NCI-H2171 treated with DMSO at 0.1 percent for 48 hours (cell line): Measurements from ENCODE around the gene TMIGD3.

ENCODE experiments used
- DNase-seq: peaks from one replicate; lab custom pipeline; 2025; lab: John Stamatoyannopoulos, UW

The TMIGD3 gene

DNA sequence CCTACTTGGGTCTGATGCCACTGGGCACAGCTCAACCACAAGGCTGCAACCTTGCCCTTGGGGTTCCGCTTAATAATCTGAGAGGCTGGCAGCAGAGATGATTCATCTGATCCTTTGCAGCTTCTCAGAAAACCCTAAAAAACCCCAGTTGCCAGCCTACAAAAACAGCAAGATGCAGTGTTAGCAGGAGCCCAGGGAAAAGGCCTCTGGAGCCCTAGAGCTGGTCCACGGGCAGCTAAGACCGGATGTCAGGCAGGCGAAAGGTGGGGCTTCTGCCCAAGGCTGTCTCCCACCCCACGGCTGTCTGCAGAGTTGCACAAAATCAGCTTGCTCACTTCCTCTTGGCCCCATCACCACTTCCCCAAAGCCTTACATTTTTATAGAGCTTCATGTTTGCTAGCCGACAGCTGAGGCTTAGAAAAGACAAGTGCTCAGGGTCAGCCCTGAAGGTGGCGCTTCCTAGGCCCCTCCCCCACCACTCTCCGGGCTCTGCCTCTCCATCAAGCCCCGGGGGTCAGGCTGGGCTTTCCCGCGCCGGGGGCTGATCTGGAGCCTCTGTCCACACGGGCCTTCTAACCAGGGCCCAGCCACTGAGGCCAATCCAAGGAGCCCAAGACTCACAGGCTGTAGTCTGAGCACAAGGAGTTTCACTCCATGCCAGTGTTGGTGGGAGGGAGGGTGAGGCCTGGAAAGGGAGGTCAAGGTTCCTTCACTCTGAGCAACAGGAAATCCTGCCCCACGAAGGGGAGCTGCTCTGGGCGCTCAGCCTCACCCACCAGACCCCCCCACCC is 4.2 kb upstream of the TMIGD3 start:
- no peak for DNase-seq

DNA sequence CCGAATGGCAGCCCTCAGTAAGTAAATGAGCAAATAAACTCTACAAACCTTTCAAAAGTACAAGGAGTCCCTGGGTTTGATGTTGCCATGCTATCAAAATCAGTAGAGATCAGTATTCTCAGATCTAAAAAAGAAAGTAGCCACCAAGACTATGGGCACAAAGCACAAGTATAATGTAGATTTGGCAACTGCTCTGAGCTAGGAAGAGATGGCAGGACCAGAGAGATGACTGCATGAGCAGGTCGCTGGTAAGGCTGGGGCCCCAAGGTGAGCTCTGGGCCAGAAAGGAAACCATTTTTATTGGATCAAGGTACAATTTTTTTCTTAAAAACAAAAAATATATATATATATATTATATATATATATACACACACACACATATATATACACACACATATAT is 3.1 kb upstream of the TMIGD3 start:
- DNase-seq = no peak

DNA sequence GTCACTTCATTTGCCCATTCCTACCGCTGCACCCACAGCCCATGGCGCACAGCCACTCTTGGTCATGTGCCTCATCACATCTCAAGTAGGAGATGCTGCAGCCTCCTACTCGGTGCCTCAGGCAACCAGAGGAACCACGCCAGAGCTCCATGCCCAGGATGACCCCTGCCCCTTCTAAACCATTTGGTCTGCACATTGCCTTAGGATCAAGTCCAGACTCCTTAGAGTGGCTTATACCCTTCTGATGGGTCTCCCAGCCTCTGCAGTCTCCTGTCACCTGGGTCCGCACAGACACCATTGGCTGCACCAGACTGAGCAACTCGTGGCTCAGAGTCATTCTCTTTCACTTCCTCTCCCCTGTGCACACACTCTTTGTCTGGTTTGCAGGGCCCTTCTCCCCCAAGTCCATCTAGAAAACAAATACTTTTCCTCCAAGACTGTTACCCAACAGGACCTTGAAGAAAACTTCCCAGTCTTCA is 2.2 kb upstream of the TMIGD3 start:
- DNase-seq = no peak

DNA sequence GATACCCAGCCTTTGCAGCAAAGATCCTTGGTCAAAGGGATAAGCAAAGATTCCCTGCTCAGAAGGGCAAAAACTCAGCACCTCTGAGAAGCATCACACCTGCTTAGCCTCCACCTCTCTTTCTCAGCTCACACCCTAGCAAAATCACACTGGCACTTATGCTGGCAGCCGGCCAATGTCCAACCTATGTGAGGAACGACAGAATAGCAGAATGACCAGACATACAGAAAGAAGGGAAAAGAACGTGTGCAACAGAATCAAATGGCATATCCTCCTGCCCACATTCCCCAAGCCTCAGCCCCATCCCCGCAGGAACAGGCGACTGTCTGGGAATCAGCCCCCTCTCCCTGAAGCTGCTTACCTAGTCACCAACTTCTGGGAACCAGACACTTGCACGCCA is 664 bp upstream of the TMIGD3 start:
- DNase-seq = no peak

DNA sequence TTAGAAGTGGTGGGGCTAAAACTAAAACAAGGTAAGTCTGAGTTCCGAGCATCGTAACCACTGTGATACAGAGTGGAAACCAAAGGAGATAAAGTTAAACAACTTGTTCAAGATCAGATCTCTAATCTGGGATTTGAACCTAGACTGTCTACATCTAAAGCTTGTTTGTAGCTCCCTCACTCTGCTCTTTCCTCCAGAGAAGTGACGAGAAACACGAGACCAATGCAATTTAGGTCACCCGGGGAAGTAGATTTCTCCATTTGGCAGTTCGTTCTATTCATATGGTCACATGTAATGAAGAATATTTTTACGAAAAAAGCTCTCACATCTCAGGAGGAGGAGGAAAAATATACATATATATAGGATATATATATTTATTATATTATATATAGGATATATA is 1.8 kb downstream of the TMIGD3 start:
- DNase-seq = no peak

DNA sequence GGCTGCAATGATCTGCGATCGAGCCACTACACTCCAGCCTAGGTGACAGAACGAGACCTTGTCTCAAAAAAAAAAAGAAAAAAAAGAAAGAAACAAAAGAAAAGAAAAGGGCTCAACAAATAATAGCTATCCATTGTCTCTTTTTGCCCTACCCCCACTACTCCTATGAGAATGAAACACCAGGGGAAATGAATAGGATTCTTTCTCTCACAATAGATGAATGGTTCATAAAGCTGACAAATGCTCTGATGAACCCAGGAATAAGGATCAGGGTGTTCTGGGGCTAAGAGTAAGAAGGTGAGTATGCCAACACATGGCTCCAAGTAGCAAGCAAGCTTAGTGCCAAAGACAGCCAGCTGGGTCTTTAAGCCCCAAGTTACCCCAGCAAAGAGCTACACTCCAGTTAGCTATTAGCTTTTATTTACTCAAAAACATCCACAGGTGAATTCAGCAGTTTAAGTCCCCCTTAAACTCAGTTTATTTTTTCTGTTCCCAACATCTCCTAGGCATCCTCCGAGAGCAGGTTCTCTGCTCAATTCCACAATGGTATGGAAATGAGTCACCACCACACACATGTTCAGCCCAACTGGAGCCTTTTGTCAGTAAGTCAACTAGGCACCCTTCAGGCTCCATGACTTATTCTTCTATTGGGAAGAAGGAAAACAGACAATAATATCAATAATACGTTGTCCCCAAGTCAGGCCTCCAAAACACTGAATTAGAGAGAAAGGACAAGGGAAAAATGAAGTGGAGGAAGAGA is 4.2 kb downstream of the TMIGD3 start:
- no peak for DNase-seq

DNA sequence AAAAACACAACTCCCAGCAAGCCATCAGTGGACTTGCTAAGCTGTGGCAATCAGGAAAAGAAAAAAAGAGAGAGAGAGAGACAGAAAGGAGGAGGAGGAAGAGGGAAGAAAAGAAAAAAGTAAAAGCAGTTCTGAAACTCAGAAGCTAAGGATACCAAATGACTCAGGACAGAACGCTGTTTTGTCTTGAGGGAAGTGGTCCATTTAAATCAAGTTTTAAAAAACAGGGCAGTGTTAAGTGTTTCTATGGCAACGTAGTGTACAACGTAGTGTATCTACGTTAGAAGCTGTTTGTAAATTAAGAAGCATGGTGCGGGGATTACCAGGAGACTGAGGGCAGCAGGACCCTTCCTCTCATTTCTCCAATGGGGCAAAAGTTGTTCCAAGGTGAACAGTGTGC is 5.8 kb downstream of the TMIGD3 start:
- DNase-seq = no peak

DNA sequence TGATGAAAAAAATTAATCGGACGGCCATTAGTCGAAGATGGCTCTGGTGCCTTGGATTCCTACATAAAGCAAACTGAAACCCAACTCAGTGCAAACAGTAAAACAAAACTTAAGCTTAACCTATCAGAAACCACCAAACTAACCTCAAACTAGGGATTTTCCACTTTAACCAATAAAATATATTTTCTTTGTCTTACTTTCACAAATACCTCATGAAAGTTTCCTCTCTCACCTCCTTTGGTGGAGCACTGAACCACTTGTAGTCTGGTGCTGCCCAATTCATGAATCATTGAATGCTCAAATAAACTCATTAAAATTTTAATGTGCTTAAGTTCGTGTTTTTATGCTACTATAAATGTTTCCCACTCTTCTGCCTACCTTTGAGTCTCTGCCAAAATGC is 7.0 kb downstream of the TMIGD3 start:
- no peak for DNase-seq

DNA sequence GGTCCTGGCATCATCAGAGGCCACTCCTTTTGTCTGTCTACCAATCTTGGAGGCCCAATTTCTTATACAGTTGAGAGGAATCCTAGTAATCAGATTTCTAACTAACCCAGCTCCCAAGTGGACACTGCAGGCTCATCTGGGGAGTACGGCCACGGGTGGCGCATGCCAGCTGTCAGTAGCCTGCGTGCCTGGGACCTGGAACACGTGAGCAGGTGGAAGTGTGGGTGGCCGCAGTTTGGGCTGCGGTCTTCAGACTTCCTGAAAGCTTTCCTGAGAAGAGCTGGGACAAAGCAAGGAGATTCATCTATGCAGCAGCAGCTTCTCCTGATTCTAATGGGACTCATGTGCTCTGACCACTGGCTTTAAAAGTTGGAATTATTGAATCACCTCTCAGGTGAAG is 12.4 kb downstream of the TMIGD3 start:
- no peak for DNase-seq

DNA sequence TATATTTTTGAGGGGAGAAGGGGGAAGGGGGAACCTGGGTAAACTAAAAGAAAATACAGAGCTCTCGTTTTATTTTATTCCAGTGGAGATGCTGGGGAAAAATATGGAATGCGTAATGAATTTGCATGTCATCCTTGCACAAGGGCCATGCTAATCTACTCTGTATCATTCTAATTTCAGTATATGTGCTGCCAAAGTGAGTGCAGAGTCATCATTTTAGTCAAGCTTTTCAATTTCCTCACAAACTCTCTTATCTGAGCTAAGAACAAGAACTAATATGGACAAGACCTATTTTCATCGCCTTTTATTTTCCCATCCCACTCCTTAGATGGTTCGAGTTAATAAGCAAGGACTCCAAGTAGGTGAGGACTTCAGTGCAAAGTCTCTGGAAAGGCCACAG is 13.2 kb downstream of the TMIGD3 start:
- no peak for DNase-seq

DNA sequence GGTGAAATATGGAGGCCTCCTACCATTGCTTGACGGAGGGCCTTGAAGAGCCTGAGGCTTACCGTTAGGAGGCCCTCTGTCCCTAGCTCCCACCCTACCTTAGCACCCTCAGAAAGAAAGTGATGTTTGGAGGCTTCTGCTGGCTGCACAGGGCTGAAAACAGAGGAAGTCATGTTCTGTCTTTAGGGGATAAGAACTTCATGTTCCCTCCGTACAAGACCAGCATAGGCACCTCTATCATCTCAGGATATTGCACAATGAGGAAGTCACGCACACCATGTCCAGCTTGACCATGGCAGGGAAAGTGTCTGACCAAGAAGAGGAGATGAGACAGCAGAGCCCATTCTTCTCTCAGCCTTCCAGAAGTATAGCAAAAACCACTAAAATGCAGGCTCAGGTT is 13.8 kb downstream of the TMIGD3 start:
- no peak for DNase-seq

DNA sequence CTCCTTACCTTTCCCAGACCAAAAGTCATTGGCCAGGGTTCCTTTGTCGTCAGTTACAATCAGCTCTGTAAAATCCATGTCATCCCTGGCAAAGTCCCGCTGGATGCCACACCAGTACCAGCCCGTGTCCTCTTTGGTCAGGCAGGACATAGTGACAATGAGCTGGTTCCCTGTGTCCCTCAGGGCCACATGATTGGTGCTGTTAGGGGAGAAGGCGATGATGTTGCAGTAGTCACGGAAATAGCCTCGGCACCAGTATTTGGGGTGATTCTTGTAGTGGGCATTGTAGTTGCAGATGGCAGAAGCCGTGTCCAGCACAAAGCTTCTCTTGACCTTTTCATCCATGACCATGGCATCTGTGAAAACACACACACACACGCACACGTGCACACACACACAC is 14.8 kb downstream of the TMIGD3 start:
- no peak for DNase-seq

DNA sequence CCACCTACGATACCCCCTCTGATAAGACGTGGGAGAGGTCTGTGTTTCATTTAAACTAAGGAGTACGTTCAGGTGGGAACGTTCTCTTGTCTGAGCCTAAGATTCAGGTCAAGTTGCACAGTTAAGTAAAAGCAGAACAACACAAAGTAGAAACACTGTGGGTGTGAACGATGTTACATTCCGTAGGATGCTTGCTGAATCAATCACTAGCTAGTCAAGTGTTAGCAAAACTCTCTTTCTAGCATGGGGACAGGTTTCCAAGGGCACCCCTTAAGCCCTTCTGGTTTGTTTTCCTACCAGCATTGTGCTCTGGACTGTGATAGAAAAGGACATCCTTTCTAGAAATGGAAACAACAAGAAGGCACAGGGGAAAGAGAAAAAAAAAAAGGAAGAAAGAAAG is 16.3 kb downstream of the TMIGD3 start:
- DNase-seq = no peak

DNA sequence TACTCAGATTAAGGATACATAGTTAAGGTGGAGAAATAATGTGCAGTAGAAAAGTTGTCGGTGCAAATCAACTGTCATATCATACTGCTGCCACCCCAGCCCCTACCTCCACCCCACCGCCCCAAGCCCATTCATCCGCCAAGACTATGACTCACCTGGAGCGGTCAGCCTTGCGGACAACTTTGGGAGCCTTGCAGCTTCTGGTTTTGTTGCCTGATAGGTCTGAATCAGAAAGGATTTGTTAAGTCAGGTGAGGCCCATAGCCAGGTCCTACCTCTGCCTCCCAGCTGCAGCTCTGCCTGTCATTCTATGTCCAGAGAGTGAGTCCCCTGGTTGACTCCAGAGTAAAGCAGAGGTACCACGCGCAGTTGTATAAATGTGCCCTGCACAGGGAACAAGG is 17.0 kb downstream of the TMIGD3 start:
- DNase-seq = no peak

DNA sequence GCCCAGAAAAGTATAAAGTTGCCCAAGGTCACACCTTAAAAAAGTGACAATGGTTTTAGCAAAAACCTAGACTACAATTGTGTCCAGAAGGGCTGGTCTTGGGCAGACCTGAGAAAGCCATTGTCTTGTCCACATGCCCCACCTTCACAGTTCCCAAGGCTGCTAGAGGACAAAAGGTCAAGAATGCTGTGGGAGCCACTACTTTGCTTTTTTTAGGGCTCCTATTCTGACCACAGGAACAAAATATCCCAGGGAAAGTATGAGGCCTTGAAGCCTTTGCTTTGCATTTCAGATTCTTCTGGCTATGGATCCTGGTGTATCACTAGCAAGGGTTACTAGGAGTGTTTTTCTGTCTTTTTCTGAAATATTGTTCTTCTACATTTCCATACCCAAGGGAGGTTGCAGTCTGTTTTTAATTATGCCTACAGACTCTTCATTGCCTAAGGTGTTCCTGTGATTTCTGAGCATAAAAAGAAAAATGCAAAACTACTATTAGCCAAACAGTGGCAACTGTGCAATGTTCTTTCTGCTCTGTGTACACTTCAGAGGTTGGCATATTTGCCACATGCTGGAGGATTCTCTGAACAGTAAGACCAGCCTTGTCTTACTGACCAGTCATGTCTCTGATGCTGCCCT is 18.9 kb downstream of the TMIGD3 start:
- DNase-seq = no peak

DNA sequence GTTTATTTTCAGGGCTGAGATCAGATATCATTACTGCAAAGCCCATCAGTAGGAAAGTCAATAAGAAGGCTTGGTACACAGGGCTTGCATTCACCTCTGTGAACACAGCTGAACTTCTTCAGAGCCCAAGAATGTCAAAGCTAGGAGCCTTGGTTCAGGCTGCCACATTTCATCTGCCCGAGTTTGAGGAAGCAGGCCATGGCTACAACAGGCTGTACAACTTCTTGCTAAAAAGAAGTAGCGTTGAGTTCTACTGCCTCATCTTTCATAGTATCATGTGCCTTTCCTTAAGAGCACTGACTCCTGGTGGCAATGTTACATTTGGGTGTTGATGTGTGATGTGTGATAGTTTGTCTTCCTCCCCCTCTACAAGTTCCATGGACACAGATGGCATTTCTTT is 19.6 kb downstream of the TMIGD3 start:
- DNase-seq = no peak

DNA sequence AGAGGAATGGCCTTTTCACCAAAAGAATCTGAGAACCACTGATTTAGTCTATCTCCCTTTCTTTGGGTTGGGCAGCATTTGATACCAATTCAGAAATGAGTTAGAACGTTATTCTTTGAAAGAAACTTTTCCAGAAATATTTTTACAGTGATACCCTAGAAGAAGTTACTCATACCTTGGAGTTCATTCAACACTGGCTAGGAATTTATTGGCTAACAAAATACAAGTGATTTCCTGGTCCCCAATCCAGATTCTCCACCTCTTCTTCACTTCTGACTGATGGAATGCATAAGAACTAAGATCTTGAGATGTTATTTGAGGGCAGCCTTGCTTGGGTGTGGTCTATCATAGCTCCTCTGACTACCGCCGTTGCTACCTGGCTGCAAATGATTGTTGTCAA is 20.3 kb downstream of the TMIGD3 start:
- no peak for DNase-seq

DNA sequence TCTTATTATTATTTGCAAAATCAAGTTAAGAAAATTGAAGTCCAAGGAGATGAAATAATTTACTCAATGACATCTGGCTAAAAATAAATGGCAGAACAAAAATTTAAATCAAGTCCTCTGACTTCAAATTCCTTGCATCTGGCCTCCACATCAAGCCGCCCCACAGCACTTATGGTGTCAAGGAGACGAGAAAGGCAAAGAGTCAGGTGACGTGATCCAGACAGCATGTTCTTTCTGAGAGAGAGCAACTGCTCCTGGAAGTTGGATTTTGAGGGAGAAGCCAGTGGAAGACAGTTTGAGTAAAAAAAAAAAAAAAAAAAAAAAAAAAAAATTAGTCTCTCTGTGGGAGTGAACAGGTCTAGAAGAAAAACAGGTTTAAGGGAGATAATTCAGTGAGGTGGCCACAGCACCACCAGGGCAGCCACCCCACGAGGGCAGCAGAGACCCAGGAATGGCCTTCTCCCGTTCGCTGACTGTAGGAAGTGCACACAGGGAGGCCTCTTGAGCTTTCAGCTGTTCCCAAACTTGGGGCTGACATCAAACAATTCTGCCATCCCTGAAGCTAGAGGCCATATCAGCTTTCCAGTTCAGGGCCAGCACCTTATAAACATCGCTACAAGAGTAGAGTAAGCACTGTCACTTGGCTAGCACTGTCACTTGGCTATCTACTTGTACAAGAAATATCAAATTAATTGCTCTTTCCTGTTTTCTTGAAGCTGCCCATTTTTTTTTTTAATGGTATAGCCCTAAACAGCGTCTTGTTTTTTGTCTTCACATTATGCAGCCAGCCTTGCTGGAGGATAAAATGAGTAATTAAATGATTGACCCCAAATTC is 21.8 kb downstream of the TMIGD3 start:
- DNase-seq = peak; percentile 38

DNA sequence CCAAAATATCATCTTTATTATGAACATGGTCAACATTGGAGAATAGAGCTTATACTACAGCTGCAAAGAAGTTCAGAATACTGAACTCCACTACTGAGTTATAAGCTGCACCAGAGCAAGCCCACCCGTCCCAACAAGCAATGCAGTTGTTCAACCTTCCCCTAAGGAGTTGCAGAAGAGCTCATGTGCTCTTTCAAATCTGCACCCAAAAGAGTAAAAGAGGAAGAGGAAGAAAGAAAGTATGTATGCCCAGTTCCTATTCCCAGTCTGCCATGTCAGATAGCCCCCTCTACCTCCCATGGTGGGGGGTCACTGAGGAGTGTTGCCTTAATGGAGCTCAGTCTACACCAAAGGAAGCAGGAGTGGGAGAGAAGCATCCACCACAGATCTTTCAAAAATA is 22.8 kb downstream of the TMIGD3 start:
- no peak for DNase-seq

DNA sequence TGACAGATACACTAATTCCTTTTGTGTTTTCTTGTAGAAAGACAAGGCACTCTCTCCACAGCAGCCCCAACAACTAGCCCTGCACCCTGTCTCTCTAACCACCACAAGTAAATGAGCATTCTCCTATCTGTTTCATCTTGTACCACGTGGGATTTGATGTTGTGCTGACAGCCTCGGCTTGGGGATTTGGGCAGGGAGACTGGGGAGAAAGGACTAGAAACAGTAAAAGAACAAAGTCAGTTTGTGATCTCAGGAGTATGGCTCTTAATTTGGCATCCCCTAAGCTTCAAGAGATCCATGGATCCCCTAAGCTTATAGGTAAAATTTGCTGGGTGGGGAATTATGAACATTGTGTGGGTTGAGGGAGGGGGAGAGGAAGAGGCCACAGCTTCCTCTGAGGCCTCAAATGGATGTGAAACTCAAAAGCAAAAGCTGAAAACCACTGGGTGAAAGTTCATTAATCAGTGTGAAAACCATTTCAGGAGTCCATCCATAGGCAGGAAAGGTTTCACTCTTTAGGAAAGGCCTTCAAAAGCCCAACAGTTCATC is 26.6 kb downstream of the TMIGD3 start:
- DNase-seq = no peak

DNA sequence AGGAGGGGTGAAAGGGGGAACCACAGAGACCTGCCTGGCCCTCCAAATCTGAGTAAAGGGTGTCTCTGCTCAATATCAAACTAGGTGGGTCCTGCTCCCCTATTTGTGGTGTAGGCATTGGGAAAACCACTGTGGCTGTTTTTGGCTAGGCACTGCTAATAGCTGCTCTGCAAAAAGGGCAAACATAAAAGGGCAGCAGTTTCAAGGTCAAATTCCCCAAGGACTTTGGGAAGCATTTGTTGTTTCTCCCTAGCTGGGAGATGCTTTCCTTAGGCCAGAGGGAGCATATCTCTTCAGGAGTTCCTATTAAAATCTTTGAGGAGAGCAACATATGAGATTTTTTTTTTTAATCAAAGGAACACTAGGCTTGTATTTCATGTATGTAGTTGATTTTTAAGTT is 27.2 kb downstream of the TMIGD3 start:
- no peak for DNase-seq

DNA sequence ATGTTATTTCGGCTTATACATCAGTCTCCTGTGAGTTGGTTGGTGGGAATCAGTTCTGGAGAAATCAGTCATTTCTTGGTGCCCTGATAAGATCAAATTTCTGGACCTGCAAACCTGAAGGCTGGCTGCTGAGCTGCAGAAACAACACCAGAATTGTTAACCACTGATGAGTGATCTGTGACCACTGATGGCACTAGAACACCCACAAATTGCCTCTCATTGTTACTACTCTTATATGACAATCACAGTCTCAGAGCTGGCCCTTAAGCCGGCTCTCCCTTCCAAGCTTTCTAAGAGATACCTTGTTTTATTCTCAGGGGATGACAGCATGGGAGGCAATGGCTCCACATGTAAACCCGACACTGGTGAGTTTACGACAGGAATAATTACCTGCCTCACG is 27.7 kb downstream of the TMIGD3 start:
- no peak for DNase-seq
